Measurements from ENCODE around the gene C22orf23.

DNA sequence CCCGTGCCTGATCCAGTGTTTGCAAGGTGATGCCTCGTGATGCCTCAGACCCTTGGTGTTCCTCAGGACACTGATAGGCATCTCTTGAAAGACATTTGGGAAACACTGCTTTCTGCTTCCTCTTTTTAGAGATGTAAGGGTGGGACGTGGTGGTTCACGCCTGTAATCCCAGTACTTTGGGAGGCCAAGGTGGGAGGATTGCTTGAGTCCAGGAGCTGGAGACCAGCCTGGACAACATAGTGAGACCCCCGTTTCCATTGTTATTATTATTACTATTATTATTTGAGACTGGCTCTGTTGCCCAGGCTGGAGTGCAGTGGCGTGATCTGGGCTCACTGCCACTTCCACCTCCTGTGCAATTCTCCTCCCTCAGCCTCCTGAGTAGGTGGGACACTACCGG, 37.5 kb upstream of the C22orf23 start:
- no peak for TF ChIP-seq EP300 (IDR thresholded peaks at IDR 0.05)
- no peak for TF ChIP-seq MAZ (IDR thresholded peaks at IDR 0.05; ENCODE audit: borderline replicate concordance, low read depth, low read length)
- no peak for TF ChIP-seq CEBPB (IDR thresholded peaks at IDR 0.05)
- TF ChIP-seq, protein P1, sequence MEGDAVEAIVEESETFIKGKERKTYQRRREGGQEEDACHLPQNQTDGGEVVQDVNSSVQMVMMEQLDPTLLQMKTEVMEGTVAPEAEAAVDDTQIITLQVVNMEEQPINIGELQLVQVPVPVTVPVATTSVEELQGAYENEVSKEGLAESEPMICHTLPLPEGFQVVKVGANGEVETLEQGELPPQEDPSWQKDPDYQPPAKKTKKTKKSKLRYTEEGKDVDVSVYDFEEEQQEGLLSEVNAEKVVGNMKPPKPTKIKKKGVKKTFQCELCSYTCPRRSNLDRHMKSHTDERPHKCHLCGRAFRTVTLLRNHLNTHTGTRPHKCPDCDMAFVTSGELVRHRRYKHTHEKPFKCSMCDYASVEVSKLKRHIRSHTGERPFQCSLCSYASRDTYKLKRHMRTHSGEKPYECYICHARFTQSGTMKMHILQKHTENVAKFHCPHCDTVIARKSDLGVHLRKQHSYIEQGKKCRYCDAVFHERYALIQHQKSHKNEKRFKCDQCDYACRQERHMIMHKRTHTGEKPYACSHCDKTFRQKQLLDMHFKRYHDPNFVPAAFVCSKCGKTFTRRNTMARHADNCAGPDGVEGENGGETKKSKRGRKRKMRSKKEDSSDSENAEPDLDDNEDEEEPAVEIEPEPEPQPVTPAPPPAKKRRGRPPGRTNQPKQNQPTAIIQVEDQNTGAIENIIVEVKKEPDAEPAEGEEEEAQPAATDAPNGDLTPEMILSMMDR (IDR thresholded peaks at IDR 0.05): no peak
- TF ChIP-seq TP53 (CRISPR knock-in tag; IDR thresholded peaks at IDR 0.05): no peak
- TF ChIP-seq RAD21 (conservative IDR thresholded peaks at IDR 0.05 in 1 of 2, IDR thresholded peaks at IDR 0.05 in 1 of 2): no peak
- TF ChIP-seq, protein P2, sequence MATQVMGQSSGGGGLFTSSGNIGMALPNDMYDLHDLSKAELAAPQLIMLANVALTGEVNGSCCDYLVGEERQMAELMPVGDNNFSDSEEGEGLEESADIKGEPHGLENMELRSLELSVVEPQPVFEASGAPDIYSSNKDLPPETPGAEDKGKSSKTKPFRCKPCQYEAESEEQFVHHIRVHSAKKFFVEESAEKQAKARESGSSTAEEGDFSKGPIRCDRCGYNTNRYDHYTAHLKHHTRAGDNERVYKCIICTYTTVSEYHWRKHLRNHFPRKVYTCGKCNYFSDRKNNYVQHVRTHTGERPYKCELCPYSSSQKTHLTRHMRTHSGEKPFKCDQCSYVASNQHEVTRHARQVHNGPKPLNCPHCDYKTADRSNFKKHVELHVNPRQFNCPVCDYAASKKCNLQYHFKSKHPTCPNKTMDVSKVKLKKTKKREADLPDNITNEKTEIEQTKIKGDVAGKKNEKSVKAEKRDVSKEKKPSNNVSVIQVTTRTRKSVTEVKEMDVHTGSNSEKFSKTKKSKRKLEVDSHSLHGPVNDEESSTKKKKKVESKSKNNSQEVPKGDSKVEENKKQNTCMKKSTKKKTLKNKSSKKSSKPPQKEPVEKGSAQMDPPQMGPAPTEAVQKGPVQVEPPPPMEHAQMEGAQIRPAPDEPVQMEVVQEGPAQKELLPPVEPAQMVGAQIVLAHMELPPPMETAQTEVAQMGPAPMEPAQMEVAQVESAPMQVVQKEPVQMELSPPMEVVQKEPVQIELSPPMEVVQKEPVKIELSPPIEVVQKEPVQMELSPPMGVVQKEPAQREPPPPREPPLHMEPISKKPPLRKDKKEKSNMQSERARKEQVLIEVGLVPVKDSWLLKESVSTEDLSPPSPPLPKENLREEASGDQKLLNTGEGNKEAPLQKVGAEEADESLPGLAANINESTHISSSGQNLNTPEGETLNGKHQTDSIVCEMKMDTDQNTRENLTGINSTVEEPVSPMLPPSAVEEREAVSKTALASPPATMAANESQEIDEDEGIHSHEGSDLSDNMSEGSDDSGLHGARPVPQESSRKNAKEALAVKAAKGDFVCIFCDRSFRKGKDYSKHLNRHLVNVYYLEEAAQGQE (IDR thresholded peaks at IDR 0.05): no peak
- no peak for TF ChIP-seq HOXA7 (CRISPR knock-in tag; IDR thresholded peaks at IDR 0.05)
- no peak for TF ChIP-seq POLR2AphosphoS2 (conservative IDR thresholded peaks at IDR 0.05; ENCODE audit: low read length)
